Choroid plexus epithelial cell (primary cell): ENCODE data around the gene ASCC2.
"Not testable (repeated sequence)": the region's sequence is repeated elsewhere in the genome, so short reads cannot be mapped to it uniquely, and the experiment has no call there.

Experiments
- DNase-seq: peaks from one replicate; pipeline ENCODE4 v3.0.0-alpha.2; 2010; ENCODE audit warnings: low read depth
- H3K4me3 ChIP-seq: 2 replicates; pipeline ENCODE4 v1.5.1; 2011; ENCODE audit warnings: low read depth, mild to moderate bottlenecking, control low read depth, low read length, moderate library complexity
- CTCF ChIP-seq: conservative IDR thresholded peaks from 2 replicates; pipeline ENCODE4 v1.5.1; 2011; ENCODE audit warnings: low read depth, mild to moderate bottlenecking, control low read depth, inconsistent platforms, low read length, moderate library complexity

The ASCC2 gene

GRCh38 chr22:29870574-29870973 is 32.5 kb upstream of the ASCC2 start:
- TF ChIP-seq CTCF = no peak
- no peak overlapping the region for H3K4me3 ChIP-seq
- peak; percentile 18 for DNase-seq

- no peak for DNase-seq
- no peak overlapping the region for H3K4me3 ChIP-seq
- no peak for TF ChIP-seq CTCF
These were observed 29.8 kb upstream of the ASCC2 start for GRCh38 chr22:29867851-29868250.

GRCh38 chr22:29867260-29867659 is 29.2 kb upstream of the ASCC2 start:
- TF ChIP-seq CTCF = no peak
- DNase-seq = no peak
- H3K4me3 ChIP-seq = no peak overlapping the region

- H3K4me3 ChIP-seq, DNase-seq: not testable (repeated sequence)
These were observed 27.5 kb upstream of the ASCC2 start for GRCh38 chr22:29865572-29865971.

GRCh38 chr22:29861672-29862297 is 23.7 kb upstream of the ASCC2 start:
- DNase-seq = no peak
- TF ChIP-seq CTCF = no peak
- H3K4me3 ChIP-seq = no peak overlapping the region

GRCh38 chr22:29860006-29860766 is 22.1 kb upstream of the ASCC2 start:
- DNase-seq = no peak
- no peak for TF ChIP-seq CTCF
- H3K4me3 ChIP-seq = no peak overlapping the region

- not testable (repeated sequence) for H3K4me3 ChIP-seq, DNase-seq
These were observed 21.0 kb upstream of the ASCC2 start for GRCh38 chr22:29859030-29859429.

- no peak overlapping the region for H3K4me3 ChIP-seq
- no peak for DNase-seq
- TF ChIP-seq CTCF = no peak
These were observed 18.4 kb upstream of the ASCC2 start for GRCh38 chr22:29856496-29856895.
